Omental fat pad (tissue), 4 donors: ENCODE data around the gene SULT1E1. TPM values are rescaled to one million over a fixed set of nuclear protein-coding genes. Genes with fewer than 3 reads are reported as not detected.

ENCODE experiments used
- ATAC-seq: fragments of 150-250 bp; one replicate; pipeline ENCODE4 v1.9.1; 2016; ENCODE audit warnings: mild to moderate bottlenecking, moderate library complexity; ENCODE audit not compliant: low FRiP score
- DNase-seq: peaks from one replicate; pipeline ENCODE4 v3.0.0-alpha.2; 2019; ENCODE audit warnings: low spot score
- total RNA-seq, 4 donors: library from RNA; depleted of rRNA; stranded (reverse); fragments of >200 nt; gene quantifications; one replicate each; pipeline ENCODE4 v1.1.0, GENCODE V29; 2016
- TF ChIP-seq, protein P1 (sequence below), 3 donors: fragments of 450-650 bp; IDR thresholded peaks; one replicate each; pipeline ENCODE4 v1.5.1; 2016 to 2017; ENCODE audit warnings: antibody characterized with exemption in 3 of 3, mild to moderate bottlenecking in 3 of 3, moderate library complexity in 2 of 3

The SULT1E1 gene, protein sequence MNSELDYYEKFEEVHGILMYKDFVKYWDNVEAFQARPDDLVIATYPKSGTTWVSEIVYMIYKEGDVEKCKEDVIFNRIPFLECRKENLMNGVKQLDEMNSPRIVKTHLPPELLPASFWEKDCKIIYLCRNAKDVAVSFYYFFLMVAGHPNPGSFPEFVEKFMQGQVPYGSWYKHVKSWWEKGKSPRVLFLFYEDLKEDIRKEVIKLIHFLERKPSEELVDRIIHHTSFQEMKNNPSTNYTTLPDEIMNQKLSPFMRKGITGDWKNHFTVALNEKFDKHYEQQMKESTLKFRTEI
- total RNA-seq: not detected

DNA sequence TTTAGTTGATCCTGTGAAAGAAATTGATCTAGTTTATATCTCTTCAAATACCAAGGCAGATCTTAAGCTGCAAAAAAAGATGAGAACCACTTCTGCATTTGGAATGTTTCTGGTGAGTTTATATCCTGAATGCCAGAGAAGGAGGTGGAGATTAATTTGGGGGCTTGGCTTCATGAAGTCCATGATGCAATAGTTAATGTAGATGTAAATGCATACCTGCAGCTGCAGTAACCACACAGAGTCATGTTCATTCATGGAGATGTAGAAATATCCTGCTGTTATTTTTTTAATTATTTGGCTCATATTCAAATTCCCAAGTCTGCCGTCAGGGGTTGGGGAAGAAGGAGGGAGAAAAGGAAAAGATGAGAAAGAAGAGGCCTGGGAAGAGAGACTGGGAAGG, at the start of gene SULT1E1:
Gene SULT1E1, minus strand, starts transcription at position 94 of the 400 bp plus-strand sequence. CDS start 2,501 bp downstream, outside the sequence.
- no peak for DNase-seq
- TF ChIP-seq, protein P1, sequence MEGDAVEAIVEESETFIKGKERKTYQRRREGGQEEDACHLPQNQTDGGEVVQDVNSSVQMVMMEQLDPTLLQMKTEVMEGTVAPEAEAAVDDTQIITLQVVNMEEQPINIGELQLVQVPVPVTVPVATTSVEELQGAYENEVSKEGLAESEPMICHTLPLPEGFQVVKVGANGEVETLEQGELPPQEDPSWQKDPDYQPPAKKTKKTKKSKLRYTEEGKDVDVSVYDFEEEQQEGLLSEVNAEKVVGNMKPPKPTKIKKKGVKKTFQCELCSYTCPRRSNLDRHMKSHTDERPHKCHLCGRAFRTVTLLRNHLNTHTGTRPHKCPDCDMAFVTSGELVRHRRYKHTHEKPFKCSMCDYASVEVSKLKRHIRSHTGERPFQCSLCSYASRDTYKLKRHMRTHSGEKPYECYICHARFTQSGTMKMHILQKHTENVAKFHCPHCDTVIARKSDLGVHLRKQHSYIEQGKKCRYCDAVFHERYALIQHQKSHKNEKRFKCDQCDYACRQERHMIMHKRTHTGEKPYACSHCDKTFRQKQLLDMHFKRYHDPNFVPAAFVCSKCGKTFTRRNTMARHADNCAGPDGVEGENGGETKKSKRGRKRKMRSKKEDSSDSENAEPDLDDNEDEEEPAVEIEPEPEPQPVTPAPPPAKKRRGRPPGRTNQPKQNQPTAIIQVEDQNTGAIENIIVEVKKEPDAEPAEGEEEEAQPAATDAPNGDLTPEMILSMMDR (IDR thresholded peaks at IDR 0.05): no peak
- ATAC-seq: no peak

DNA sequence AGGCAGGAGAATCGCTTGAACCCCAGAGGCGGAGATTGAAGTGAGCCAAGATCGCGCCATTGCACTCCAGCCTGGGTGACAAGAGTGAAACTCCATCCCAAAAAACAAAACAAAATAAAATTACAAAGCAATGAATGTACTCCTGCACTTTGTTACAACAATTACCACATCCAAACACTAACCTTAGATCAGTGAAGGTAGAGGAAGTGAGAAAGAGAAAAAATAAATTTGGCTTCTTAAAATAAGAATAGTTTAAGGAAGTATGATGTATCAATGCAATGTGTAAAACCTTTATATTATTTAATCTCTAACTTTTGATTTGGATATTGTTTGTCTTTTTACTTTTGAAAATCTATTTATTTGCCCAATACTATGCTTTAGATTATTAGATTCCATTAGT, 49.2 kb upstream of the SULT1E1 start:
- no peak for ATAC-seq
- TF ChIP-seq, protein P1 (IDR thresholded peaks at IDR 0.05): no peak

DNA sequence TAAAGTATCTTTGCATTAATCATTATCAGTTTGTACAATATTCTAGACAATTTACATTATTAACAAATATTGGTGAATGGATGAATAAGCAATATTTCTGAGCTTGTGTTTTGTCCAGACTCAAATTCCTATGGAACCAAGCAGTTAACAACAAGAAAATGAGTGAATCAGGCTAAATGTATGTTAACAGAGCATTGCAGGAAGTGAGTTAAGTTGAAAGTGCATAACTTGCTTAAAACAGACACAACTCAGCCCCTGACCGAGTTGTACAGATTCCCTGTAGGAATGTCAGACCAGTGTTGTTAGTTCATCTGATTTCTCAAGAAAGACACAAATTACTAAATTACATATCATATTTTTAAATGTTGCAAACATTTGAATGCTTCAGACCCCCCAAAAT, 47.2 kb upstream of the SULT1E1 start:
- no peak for DNase-seq
- TF ChIP-seq, protein P1 (IDR thresholded peaks at IDR 0.05): no peak
- ATAC-seq: no peak

More for the DNA sequence above, 49.2 kb upstream of the SULT1E1 start:
- no peak for DNase-seq

DNA sequence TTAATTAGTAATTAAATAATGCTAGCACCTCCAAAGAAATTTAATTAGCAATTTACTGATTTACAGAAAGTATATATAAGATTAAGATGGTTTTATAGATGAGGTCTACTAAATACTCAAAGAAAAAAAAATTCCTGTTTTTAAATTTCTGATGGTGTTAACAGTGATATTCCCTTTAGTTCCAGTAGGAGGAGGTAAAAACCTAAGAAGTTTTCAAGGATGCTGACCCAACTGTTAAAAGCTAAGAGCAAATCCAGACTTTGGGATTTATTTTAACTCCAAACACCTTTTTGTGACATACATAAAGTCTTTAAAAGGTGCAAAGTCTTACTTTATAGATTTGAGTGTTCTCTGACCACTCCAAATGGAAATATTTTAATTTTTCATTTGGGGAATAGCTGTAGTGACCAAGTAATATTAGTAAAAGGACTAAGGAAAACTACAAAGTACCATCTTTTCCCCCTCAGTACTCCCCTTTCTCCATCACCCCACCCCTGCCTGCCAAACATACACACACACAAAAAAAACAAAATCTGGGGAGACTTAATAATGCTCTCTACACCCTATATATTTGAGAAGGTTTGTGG, 36.7 kb upstream of the SULT1E1 start:
- TF ChIP-seq, protein P1 (IDR thresholded peaks at IDR 0.05): no peak
- DNase-seq (no peak), ATAC-seq (no peak)

DNA sequence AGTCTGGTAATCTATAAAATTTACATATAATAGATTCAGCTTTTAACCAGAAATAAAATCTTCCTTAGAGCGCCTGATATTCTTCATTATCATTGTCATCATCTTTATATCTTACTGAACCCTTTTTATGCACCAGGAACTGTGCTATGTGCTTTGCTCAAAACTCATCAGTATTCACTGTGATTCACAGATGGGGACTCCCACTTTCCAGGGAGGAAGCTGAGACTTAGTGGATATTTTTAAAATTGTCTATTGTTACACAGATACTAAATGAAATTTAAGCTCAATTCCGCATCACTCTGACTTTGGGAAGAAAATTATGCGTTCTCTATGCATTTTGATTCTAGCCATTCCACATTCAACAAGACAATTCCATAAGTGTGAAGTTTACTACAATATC, 34.8 kb upstream of the SULT1E1 start:
- TF ChIP-seq, protein P1 (IDR thresholded peaks at IDR 0.05): no peak
- DNase-seq: no peak
- ATAC-seq: no peak

DNA sequence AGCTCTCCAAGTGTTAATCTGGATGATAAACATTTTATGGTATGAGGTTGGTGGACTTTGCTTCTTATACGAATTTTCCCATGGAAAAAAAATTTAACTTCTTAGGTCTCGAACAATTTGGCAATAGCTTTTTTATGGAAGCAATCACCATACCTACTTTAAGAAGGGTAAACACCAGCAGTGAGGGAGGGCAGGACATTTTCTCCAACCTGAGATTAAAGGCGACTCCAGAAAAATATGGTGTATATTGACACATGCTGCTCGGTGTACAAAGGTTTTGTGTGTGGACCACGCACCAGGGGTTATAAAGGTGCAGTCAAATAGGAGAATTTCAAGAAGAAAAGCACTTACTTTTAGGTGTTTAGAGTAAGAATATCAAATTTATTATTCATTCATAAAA, 34.2 kb upstream of the SULT1E1 start:
- DNase-seq: no peak
- TF ChIP-seq, protein P1 (IDR thresholded peaks at IDR 0.05): no peak
- no peak for ATAC-seq

DNA sequence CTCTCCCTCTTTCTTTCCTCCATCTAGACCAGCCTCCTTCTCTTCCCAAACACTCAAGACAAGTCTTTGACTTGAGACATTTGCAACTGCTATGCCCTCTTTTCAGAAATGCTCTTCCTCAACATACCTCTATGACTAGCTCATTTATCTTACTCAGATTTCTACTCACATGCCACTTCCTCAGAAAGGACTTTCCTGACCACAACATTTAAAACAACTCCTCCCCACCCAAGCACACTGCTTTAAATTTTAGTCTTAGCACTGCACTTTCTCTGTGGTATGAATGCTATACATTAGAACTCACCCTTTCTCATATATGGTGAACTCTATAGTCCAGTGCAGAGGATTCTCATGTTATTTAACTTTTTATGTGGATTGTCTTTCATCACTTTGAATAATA, 28.4 kb upstream of the SULT1E1 start:
- TF ChIP-seq, protein P1 (IDR thresholded peaks at IDR 0.05): no peak
- ATAC-seq (no peak), DNase-seq (no peak)
